RWPE2 (cell line): ENCODE results near the gene KRT35.

Source experiments
- ATAC-seq: fragments of 200-7000 bp; cut with Tn5 transposase; 3 replicates; pipeline ENCODE4 v1.9.1; 2021; ENCODE audit warnings: low read depth
- DNase-seq: peaks from one replicate; pipeline ENCODE4 v3.0.0-alpha.2; 2020; ENCODE audit warnings: low spot score
- H3K27ac ChIP-seq: fragments of 450-650 bp; 2 replicates; pipeline ENCODE4 v1.5.1; 2017; ENCODE audit warnings: mild to moderate bottlenecking; ENCODE audit not compliant: poor library complexity, severe bottlenecking
- H3K27me3 ChIP-seq: fragments of 250-450 bp; sonication (Bioruptor Pico); 2 replicates; pipeline ENCODE4 v1.5.1; 2021; ENCODE audit warnings: mild to moderate bottlenecking, moderate library complexity; ENCODE audit not compliant: insufficient read depth, poor library complexity, severe bottlenecking
- H3K36me3 ChIP-seq: fragments of 250-450 bp; sonication (Bioruptor Pico); 2 replicates; pipeline ENCODE4 v1.5.1; 2020; ENCODE audit warnings: low read depth, mild to moderate bottlenecking, moderate library complexity
- H3K4me1 ChIP-seq: fragments of 250-450 bp; sonication (Bioruptor Pico); 2 replicates; pipeline ENCODE4 v1.5.1; 2021; ENCODE audit warnings: mild to moderate bottlenecking, moderate library complexity; ENCODE audit not compliant: insufficient read depth, poor library complexity, severe bottlenecking
- H3K4me3 ChIP-seq: fragments of 250-450 bp; sonication (Bioruptor Pico); 2 replicates; pipeline ENCODE4 v1.5.1; 2021; ENCODE audit warnings: mild to moderate bottlenecking, moderate library complexity; ENCODE audit not compliant: severe bottlenecking
- H3K9me3 ChIP-seq: fragments of 250-450 bp; sonication (Bioruptor Pico); 2 replicates; pipeline ENCODE4 v1.5.1; 2021; ENCODE audit warnings: mild to moderate bottlenecking, moderate library complexity; ENCODE audit not compliant: severe bottlenecking
- CTCF ChIP-seq: fragments of 450-650 bp; IDR thresholded peaks from one replicate; pipeline ENCODE4 v1.5.1; 2017; ENCODE audit warnings: mild to moderate bottlenecking, moderate library complexity; ENCODE audit not compliant: poor library complexity, severe bottlenecking

Gene KRT35

GRCh38 chr17:41439375-41439774, 41.6 kb downstream of the KRT35 start:
- Histone ChIP-seq H3K4me1 (no peaks in the 10 kb centered on the region), H3K27me3 (no peaks in the 10 kb centered on the region), H3K36me3 (no peaks in the 10 kb centered on the region), H3K27ac (no peak overlapping the region), H3K4me3 (no peak overlapping the region), H3K9me3 (no peaks in the 10 kb centered on the region)
- DNase-seq (no peak), ATAC-seq (no peak)
- no peak for TF ChIP-seq CTCF

GRCh38 chr17:41437769-41438168, 43.2 kb downstream of the KRT35 start:
- ATAC-seq (no peak), DNase-seq (no peak)
- Histone ChIP-seq H3K27ac (no peak overlapping the region), H3K9me3 (no peaks in the 10 kb centered on the region), H3K4me1 (no peaks in the 10 kb centered on the region), H3K4me3 (no peak overlapping the region), H3K36me3 (no peaks in the 10 kb centered on the region), H3K27me3 (no peaks in the 10 kb centered on the region)
- TF ChIP-seq CTCF = no peak

GRCh38 chr17:41437254-41437653, 43.7 kb downstream of the KRT35 start:
- no peaks in the 10 kb centered on the region for H3K36me3 ChIP-seq
- H3K27me3 ChIP-seq = no peaks in the 10 kb centered on the region
- H3K4me1 ChIP-seq = no peaks in the 10 kb centered on the region
- DNase-seq (no peak), ATAC-seq (no peak)
- no peak overlapping the region for H3K4me3 ChIP-seq
- no peak overlapping the region for H3K27ac ChIP-seq
- no peaks in the 10 kb centered on the region for H3K9me3 ChIP-seq
- no peak for TF ChIP-seq CTCF

- DNase-seq (no peak), ATAC-seq (no peak)
- Histone ChIP-seq H3K36me3 (no peaks in the 10 kb centered on the region), H3K4me1 (no peaks in the 10 kb centered on the region), H3K27me3 (no peaks in the 10 kb centered on the region), H3K27ac (no peak overlapping the region), H3K9me3 (no peaks in the 10 kb centered on the region), H3K4me3 (no peak overlapping the region)
- TF ChIP-seq CTCF = no peak
These were observed 46.5 kb downstream of the KRT35 start for GRCh38 chr17:41434415-41434814.

GRCh38 chr17:41434005-41434404, 46.9 kb downstream of the KRT35 start:
- DNase-seq (no peak), ATAC-seq (no peak)
- H3K4me3 ChIP-seq = no peak overlapping the region
- H3K4me1 ChIP-seq = no peaks in the 10 kb centered on the region
- H3K27ac ChIP-seq = no peak overlapping the region
- H3K9me3 ChIP-seq = no peaks in the 10 kb centered on the region
- no peaks in the 10 kb centered on the region for H3K36me3 ChIP-seq
- no peaks in the 10 kb centered on the region for H3K27me3 ChIP-seq
- TF ChIP-seq CTCF = no peak
